ENCODE data around the gene PIEZO2.

Gene PIEZO2

GRCh38 chr18:10842371-10842770, 307.0 kb downstream of the PIEZO2 start:
- TF ChIP-seq, protein P1, sequence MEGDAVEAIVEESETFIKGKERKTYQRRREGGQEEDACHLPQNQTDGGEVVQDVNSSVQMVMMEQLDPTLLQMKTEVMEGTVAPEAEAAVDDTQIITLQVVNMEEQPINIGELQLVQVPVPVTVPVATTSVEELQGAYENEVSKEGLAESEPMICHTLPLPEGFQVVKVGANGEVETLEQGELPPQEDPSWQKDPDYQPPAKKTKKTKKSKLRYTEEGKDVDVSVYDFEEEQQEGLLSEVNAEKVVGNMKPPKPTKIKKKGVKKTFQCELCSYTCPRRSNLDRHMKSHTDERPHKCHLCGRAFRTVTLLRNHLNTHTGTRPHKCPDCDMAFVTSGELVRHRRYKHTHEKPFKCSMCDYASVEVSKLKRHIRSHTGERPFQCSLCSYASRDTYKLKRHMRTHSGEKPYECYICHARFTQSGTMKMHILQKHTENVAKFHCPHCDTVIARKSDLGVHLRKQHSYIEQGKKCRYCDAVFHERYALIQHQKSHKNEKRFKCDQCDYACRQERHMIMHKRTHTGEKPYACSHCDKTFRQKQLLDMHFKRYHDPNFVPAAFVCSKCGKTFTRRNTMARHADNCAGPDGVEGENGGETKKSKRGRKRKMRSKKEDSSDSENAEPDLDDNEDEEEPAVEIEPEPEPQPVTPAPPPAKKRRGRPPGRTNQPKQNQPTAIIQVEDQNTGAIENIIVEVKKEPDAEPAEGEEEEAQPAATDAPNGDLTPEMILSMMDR (IDR thresholded peaks at IDR 0.05; ENCODE audit: extremely low read depth, insufficient read depth, missing control alignments) = no peak
- DNase-seq (ENCODE audit: low spot score) = no peak
- in situ Hi-C loops (cut with MboI; ENCODE audit: low pct_unique_long_range_greater_than_20kb, low sequenced_read_pairs, unreplicated experiment) = no loop called here

GRCh38 chr18:10841203-10841602, 308.2 kb downstream of the PIEZO2 start:
- in situ Hi-C loops (cut with MboI; ENCODE audit: low pct_unique_long_range_greater_than_20kb, low sequenced_read_pairs, unreplicated experiment) = no loop called here
- DNase-seq (ENCODE audit: low spot score) = no peak

DNA sequence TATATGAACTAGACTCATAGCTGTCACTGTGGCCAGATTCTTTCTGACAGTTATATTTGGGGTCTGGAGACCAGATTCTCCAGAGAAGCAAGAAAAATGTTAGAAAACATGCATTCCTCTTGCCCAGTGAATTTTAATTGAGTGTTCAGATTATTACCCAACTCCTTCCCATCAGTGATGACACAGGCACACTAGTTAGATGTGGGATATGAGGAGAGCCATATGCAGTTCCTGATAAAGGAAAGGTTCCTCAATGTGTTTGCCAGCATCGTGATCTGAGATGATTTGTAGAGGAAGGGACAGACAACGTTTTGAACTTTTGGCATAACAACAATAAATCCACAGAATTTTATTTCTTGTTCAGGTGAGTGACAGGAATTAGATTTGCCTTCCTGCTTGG, 308.6 kb downstream of the PIEZO2 start:
- TF ChIP-seq, protein P1 (IDR thresholded peaks at IDR 0.05; ENCODE audit: extremely low read depth, insufficient read depth, missing control alignments) = no peak
- in situ Hi-C loops (cut with MboI; ENCODE audit: low pct_unique_long_range_greater_than_20kb, low sequenced_read_pairs, unreplicated experiment) = no loop called here
- DNase-seq (ENCODE audit: low spot score) = no peak

More at GRCh38 chr18:10841203-10841602, 308.2 kb downstream of the PIEZO2 start:
- TF ChIP-seq, protein P1 (IDR thresholded peaks at IDR 0.05; ENCODE audit: extremely low read depth, insufficient read depth, missing control alignments) = no peak

DNA sequence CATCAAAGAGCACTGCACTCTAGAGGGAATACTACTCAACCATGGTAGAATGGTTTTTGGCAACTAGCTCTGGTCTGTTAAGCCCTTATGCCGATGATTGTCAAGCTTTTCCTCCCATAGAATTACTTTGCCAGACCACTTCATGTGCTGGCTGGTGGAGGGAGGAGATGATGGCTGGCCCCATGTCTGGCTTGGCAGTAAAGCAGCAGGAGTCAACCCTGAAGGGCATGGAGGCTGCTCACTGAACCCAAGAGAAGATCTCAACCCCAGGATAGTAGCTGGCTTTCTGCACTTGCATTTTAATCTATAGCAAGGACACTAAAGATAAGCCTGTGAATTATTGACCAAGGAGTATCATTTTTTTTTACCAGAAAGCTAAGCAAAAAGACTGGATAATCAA, 309.9 kb downstream of the PIEZO2 start:
- TF ChIP-seq, protein P1 (IDR thresholded peaks at IDR 0.05; ENCODE audit: extremely low read depth, insufficient read depth, missing control alignments) = no peak
- in situ Hi-C loops (cut with MboI; ENCODE audit: low pct_unique_long_range_greater_than_20kb, low sequenced_read_pairs, unreplicated experiment) = loop anchor here (10.0 kb wide), 1 partner anchor 315 kb away; no protein-coding TSS in a partner anchor
- DNase-seq (ENCODE audit: low spot score) = no peak

DNA sequence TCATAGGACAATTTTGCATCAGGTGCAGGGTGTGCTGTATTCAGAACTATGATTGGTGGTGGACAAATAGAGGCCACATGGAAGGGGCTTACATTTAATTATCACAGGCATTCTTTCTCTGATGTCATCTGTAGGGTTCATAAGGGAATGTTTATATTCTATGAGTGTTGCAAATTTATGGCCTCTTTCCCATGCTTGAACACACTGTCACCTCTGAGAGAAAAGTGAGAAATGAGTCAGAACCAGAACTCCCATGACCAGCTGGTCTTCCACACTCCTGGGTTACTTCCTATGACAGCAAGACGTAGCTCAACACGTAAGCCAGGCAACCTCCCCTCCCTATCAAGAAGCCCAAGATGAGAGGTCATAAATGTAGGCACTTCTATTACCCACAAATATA, 310.8 kb downstream of the PIEZO2 start:
- peak; percentile 36 for DNase-seq (ENCODE audit: low spot score)
- TF ChIP-seq, protein P1 (IDR thresholded peaks at IDR 0.05; ENCODE audit: extremely low read depth, insufficient read depth, missing control alignments) = no peak
- in situ Hi-C loops (cut with MboI; ENCODE audit: low pct_unique_long_range_greater_than_20kb, low sequenced_read_pairs, unreplicated experiment) = loop anchor here (10.0 kb wide), 1 partner anchor 316 kb away; no protein-coding TSS in a partner anchor

GRCh38 chr18:10834128-10834815, 315.1 kb downstream of the PIEZO2 start:
- TF ChIP-seq, protein P1 (IDR thresholded peaks at IDR 0.05; ENCODE audit: extremely low read depth, insufficient read depth, missing control alignments) = no peak
- DNase-seq (ENCODE audit: low spot score) = no peak
- in situ Hi-C loops (cut with MboI; ENCODE audit: low pct_unique_long_range_greater_than_20kb, low sequenced_read_pairs, unreplicated experiment) = loop anchor here (10.0 kb wide), 1 partner anchor 321 kb away; no protein-coding TSS in a partner anchor

Measured in GM13977 (cell line).